NCI-H345 treated with DMSO at 0.1 percent for 48 hours (cell line): ENCODE results near the gene TBXAS1.

Experiments
- DNase-seq: peaks from one replicate; lab custom pipeline; 2025; ENCODE audit not compliant: unreplicated experiment; lab: John Stamatoyannopoulos, UW

The TBXAS1 gene

GRCh38 chr7:140018125-140019043 is 189.3 kb downstream of the TBXAS1 start:
- no peak for DNase-seq

GRCh38 chr7:140019172-140019571 is 190.1 kb downstream of the TBXAS1 start:
- DNase-seq, result no peak

- DNase-seq, result no peak
Measured at GRCh38 chr7:140019606-140020005, 190.5 kb downstream of the TBXAS1 start.

GRCh38 chr7:140021603-140022002 is 192.5 kb downstream of the TBXAS1 start:
- DNase-seq, result no peak

- DNase-seq, result no peak
Measured at GRCh38 chr7:140022582-140023211, 193.6 kb downstream of the TBXAS1 start.

GRCh38 chr7:140023728-140024127 is 194.7 kb downstream of the TBXAS1 start:
- DNase-seq, result no peak

GRCh38 chr7:140024585-140024984 is 195.5 kb downstream of the TBXAS1 start:
- no peak for DNase-seq

- DNase-seq, result no peak
Measured at GRCh38 chr7:140025241-140025640, 196.2 kb downstream of the TBXAS1 start.

GRCh38 chr7:140025814-140026433 is 196.9 kb downstream of the TBXAS1 start:
- DNase-seq, result no peak

- DNase-seq, result no peak
Measured at GRCh38 chr7:140026935-140027334, 197.9 kb downstream of the TBXAS1 start.

- no peak for DNase-seq
Measured at GRCh38 chr7:140027858-140028257, 198.8 kb downstream of the TBXAS1 start.

GRCh38 chr7:140028311-140028710 is 199.2 kb downstream of the TBXAS1 start:
- no peak for DNase-seq

- no peak for DNase-seq
Measured at GRCh38 chr7:140029072-140029471, 200.0 kb downstream of the TBXAS1 start.

- DNase-seq, result no peak
Measured at GRCh38 chr7:140031364-140031763, 202.3 kb downstream of the TBXAS1 start.

- no peak for DNase-seq
Measured at GRCh38 chr7:140033036-140033435, 204.0 kb downstream of the TBXAS1 start.

GRCh38 chr7:140033779-140034363 is 204.8 kb downstream of the TBXAS1 start:
- no peak for DNase-seq

GRCh38 chr7:140034421-140034820 is 205.4 kb downstream of the TBXAS1 start:
- no peak for DNase-seq

GRCh38 chr7:140035400-140036223 is 206.5 kb downstream of the TBXAS1 start:
- no peak for DNase-seq

- no peak for DNase-seq
Measured at GRCh38 chr7:140036224-140036962, 207.3 kb downstream of the TBXAS1 start.

- no peak for DNase-seq
Measured at GRCh38 chr7:140039066-140039465, 210.0 kb downstream of the TBXAS1 start.
